ENCODE results near the gene TRIM44.
"Not testable (repeated sequence)": the region's sequence is repeated elsewhere in the genome, so short reads cannot be mapped to it uniquely, and the experiment has no call there.

The TRIM44 gene

DNA sequence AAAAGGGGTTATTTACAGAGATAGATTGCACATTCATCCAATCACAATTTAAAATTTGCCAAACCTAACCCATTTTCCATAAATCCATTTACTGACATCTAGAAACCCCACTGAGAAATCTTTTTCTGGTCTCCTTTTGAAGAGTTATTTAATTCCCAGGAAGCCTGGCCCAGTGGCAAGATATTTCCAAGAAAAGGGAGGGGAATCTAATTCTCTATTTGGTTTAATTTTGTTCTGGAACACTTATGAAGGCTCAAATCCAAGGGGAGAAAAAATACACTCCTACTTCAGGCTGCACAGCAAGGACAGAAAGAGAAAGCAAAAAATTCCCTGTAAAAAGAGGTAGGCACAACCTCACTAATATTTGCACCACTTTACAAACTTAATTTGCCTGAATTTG, 193.1 kb downstream of the TRIM44 start:
- TF ChIP-seq, protein P1, sequence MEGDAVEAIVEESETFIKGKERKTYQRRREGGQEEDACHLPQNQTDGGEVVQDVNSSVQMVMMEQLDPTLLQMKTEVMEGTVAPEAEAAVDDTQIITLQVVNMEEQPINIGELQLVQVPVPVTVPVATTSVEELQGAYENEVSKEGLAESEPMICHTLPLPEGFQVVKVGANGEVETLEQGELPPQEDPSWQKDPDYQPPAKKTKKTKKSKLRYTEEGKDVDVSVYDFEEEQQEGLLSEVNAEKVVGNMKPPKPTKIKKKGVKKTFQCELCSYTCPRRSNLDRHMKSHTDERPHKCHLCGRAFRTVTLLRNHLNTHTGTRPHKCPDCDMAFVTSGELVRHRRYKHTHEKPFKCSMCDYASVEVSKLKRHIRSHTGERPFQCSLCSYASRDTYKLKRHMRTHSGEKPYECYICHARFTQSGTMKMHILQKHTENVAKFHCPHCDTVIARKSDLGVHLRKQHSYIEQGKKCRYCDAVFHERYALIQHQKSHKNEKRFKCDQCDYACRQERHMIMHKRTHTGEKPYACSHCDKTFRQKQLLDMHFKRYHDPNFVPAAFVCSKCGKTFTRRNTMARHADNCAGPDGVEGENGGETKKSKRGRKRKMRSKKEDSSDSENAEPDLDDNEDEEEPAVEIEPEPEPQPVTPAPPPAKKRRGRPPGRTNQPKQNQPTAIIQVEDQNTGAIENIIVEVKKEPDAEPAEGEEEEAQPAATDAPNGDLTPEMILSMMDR (IDR thresholded peaks at IDR 0.05; ENCODE audit: insufficient read depth, low read depth, low read length, missing control alignments), result no peak
- no peak for DNase-seq (ENCODE audit: low read depth)

DNA sequence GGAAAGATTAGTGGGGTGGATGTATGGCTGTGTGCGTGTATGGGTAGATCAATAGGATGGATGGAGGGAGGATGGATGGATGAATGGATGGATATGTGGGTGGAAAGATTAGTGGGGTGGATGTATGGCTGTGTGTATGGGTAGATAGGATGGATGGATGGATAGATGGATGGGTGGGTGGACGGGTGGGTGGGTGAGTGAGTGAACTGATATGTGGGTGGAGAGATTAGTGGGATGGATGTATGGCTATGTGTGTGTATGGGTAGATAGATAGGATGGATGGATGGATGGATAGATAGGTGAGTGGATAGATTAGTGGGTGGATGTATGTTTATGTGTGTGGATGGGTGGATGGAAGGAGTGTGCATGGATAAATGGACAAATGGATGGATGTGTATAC, 193.7 kb downstream of the TRIM44 start:
- DNase-seq (ENCODE audit: low read depth), result no peak
- H3K4me3 ChIP-seq (ENCODE audit: low read length), result no peak overlapping the region
- TF ChIP-seq, protein P1 (IDR thresholded peaks at IDR 0.05; ENCODE audit: insufficient read depth, low read depth, low read length, missing control alignments), result no peak

More for the DNA sequence above, 193.1 kb downstream of the TRIM44 start:
- H3K4me3 ChIP-seq (ENCODE audit: low read length), result no peak overlapping the region

DNA sequence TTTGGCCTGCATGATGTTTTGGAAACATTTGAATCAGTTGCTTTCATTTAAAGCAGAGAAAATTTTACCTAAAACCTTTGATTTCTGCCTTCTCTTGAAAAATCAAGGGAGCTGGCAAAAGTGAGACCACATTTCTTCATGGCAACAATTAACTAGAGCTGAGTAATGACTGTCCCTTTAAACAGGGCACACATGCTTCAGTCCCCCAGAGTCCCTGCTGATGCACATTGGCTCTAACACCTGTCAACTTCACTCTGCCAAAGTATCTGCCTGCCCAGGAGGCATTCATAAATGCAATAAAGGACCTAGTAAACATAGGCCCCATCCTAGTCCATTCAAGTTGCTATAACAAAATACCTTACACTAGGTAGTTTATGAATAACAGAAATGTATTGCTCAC, 194.2 kb downstream of the TRIM44 start:
- DNase-seq (ENCODE audit: low read depth), result no peak
- H3K4me3 ChIP-seq (ENCODE audit: low read length), result no peak overlapping the region
- TF ChIP-seq, protein P1 (IDR thresholded peaks at IDR 0.05; ENCODE audit: insufficient read depth, low read depth, low read length, missing control alignments), result no peak

DNA sequence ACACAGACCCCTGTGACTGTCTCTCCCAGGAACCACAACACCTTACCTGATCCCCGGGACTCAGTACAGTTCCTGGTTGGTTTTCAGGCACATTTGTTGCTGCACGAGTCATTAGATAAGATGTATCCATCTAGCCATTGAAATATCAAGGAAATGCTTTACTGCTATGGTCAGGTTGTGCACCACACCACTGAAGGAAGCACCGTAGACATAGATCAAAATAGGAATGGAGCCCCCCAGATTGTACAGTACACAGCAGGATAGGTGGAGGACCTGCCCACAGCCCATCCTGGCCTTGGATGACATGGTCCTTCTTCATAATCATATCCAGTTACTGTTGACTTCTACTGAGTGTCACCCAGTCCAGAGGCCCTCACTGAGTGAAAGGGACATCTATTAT, 195.3 kb downstream of the TRIM44 start:
- DNase-seq (ENCODE audit: low read depth), result no peak
- TF ChIP-seq, protein P1 (IDR thresholded peaks at IDR 0.05; ENCODE audit: insufficient read depth, low read depth, low read length, missing control alignments), result no peak
- no peak overlapping the region for H3K4me3 ChIP-seq (ENCODE audit: low read length)

DNA sequence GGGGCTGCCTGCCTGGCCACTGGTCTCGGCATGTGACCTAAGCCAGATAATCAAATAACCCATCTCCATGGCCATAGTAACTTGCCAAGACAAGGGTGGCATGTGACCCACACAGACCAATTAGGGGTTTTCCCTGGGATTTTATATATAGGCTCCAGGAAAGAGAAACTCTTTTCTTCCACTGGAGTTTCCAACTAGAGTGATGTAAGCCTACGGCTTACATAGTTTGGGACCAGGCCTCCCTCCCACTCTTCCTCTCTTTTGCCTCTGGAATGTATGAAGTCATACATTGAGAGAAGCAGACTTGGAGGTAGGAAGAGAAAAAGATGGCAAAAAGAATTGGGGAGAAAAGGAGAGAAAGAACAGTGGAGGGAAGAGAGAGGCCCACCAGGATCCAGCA, 196.7 kb downstream of the TRIM44 start:
- TF ChIP-seq, protein P1 (IDR thresholded peaks at IDR 0.05; ENCODE audit: insufficient read depth, low read depth, low read length, missing control alignments), result no peak
- H3K4me3 ChIP-seq (ENCODE audit: low read length), result no peak overlapping the region
- no peak for DNase-seq (ENCODE audit: low read depth)

DNA sequence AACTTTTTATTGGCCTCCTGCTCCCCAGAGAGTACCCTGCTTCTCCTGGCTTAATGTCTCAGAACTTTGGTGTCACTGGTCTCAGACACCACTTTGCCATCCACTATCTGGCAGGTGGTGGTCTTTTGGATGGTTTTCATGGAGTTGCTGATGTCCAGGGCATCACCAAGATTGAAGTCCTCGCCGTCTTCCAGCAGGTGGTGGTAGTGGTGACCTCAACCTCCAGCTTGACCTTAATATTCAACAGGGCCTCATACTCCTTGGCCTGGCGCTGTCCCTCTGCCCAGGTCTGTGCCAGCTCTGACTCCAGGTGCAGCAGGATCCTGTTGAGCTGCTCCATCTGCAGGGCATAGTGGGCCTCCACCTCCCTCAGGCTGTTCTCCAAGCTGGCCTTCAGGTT, 197.6 kb downstream of the TRIM44 start:
- not testable (repeated sequence) for H3K4me3 ChIP-seq (ENCODE audit: low read length); DNase-seq (ENCODE audit: low read depth)

DNA sequence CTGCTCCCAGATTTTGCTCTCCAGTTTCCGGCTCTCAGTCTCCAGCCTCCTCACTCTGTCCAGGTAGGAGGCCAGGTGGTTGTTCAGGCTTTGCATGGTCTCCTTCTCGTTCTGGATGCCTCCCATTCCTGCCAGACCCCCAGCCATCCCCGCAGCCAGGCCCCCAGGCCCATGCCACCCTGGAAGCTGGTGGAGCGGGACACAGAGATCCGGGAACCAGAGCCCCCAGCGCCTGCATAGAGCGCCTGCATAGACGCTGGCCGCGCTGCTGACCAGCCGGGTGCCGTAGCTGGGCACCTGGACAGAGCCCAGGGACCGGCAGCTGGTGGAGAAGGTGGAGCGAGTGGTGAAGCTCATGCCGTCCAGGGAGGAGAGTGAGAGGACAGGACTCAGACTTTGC, 198.6 kb downstream of the TRIM44 start:
- TF ChIP-seq, protein P1 (IDR thresholded peaks at IDR 0.05; ENCODE audit: insufficient read depth, low read depth, low read length, missing control alignments), result no peak
- no peak for DNase-seq (ENCODE audit: low read depth)
- no peak overlapping the region for H3K4me3 ChIP-seq (ENCODE audit: low read length)

DNA sequence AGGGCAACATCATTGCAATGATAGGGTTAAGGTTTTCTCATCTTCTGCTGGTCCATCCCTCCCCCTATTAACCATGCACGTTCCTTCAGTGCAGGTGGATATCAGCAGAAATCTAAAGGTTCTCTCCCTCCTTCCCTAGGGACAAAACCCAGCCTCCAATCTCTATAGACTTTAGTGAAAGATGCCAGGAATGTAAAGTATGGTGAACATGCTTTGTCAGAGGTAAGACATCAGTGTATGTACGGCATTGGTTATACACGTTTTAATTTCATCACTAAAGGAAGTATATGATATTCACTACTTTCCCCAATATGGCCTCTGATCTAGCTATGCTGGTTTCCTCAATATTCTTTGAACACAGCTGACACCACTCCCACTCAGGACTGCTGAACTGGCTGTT, 200.1 kb downstream of the TRIM44 start:
- H3K4me3 ChIP-seq (ENCODE audit: low read length), result no peak overlapping the region
- no peak for DNase-seq (ENCODE audit: low read depth)
- TF ChIP-seq, protein P1 (IDR thresholded peaks at IDR 0.05; ENCODE audit: insufficient read depth, low read depth, low read length, missing control alignments), result no peak
